Right lobe of liver (tissue), 6 donors: ENCODE results near the gene HBG2. TPM values are rescaled to one million over a fixed set of nuclear protein-coding genes. Genes with fewer than 3 reads are reported as not detected.
A peak's percentile ranks its signal among the peaks of the same experiment; 100 is the strongest.

Experiments used
- ATAC-seq, 4 donors: fragments of 200-7000 bp; cut with Tn5 transposase; one replicate each; pipeline ENCODE4 v1.9.1; 2020; ENCODE audit warnings: mild to moderate bottlenecking in 4 of 4, moderate library complexity in 4 of 4
- DNase-seq, 3 donors: peaks; one replicate each; pipeline ENCODE4 v3.0.0-alpha.2; 2020
- H3K27ac ChIP-seq, 3 donors: fragments of 200-600 bp; one replicate each; pipeline ENCODE4 v1.8.0; 2022
- H3K27me3 ChIP-seq, 2 donors: fragments of 200-600 bp; one replicate each; pipeline ENCODE4 v1.8.0; 2022
- H3K36me3 ChIP-seq, 4 donors: fragments of 200-600 bp; sonication (generic) in 1 of 4; one replicate each; pipeline versions ENCODE4 v1.5.1 to v1.8.0; 2017 to 2022; ENCODE audit warnings: control low read depth in 1 of 4
- H3K4me1 ChIP-seq, 4 donors: fragments of 200-600 bp; sonication (generic) in 1 of 4; one replicate each; pipeline versions ENCODE4 v1.5.1 to v1.8.0; 2017 to 2022; ENCODE audit warnings: control low read depth in 1 of 4
- H3K4me3 ChIP-seq, 3 donors: fragments of 200-600 bp; one replicate each; pipeline ENCODE4 v1.8.0; 2022
- H3K9me3 ChIP-seq, 4 donors: fragments of 200-600 bp; sonication (generic) in 1 of 4; one replicate each; pipeline versions ENCODE4 v1.5.1 to v1.8.0; 2017 to 2022; ENCODE audit warnings: control low read depth in 1 of 4
- POLR2A ChIP-seq: fragments of 450-650 bp; IDR thresholded peaks from one replicate; pipeline ENCODE4 v1.6.1; 2017; ENCODE audit warnings: antibody characterized with exemption, mild to moderate bottlenecking
- WGBS: methylation state at CpG from one replicate; pipeline ENCODE4 v1.1.6; 2018; ENCODE audit warnings: low coverage, low lambda C conversion rate; ENCODE audit not compliant: insufficient coverage; ENCODE audit errors: missing lambda C conversion rate; 5-methylcytosine and 5-hydroxymethylcytosine counted together
- intact Hi-C, 2 donors: fragments of 100-400 bp; cut with DNase I; formaldehyde crosslinking; loops; one replicate each; pipeline versions ENCODE4 v1.11.2 to v1.14.1; 2022
- total RNA-seq, 6 experiments: library from RNA; depleted of rRNA in 2 of 6; stranded (reverse); fragments of >200 nt in 2 of 6; fragmentation: NEBNext Ultra II Directional in 3 of 6; extraction: Animal tissue kit (Norgen Biotek cat#: 25700) in 3 of 6; gene quantifications; one replicate each; pipeline versions ENCODE4 v1.1.0 to v1.2.4, GENCODE V29; 2016 to 2023
- TF ChIP-seq, protein P1 (sequence below), 4 donors: fragments of 200-600 bp in 3 of 4; fragments of 450-650 bp in 1 of 4; IDR thresholded peaks; one replicate each; pipeline versions ENCODE4 v1.5.1 to v1.8.0; 2016 to 2022; ENCODE audit warnings: antibody characterized with exemption in 4 of 4, mild to moderate bottlenecking in 2 of 4
- donor health status: DM: no; HTN: yes; CAD: no.
- donor health status: DM: no; HTN: no; CAD: no.
- donor health status: DM: no; HTN: no; CAD: no.
- donor health status: DM: no; HTN: yes; CAD: no.
- donor health status: DM: no; HTN: yes; CAD: no.

The HBG2 gene
- total RNA-seq, 6 experiments from 2014 or later, result not detected

DNA sequence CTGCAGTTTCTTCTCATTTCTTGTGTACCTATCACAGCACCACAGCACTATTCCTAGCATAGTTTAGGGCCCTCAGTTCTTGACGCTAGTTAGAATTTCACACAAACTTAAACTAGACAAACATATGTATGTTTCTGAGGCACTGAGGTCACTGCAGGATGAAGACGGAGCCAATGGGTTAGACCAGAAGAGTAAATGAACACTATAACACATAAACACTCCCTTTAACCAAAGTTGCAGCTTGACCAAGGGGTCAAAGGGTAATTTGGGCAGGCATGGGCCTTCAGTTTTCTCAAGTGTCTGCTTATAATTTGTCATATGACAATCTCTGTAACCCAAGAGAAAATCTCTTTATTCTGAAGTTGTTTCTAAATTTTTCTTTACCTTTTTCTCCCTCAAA is 28.0 kb upstream of the HBG2 start:
- TF ChIP-seq, protein P1, sequence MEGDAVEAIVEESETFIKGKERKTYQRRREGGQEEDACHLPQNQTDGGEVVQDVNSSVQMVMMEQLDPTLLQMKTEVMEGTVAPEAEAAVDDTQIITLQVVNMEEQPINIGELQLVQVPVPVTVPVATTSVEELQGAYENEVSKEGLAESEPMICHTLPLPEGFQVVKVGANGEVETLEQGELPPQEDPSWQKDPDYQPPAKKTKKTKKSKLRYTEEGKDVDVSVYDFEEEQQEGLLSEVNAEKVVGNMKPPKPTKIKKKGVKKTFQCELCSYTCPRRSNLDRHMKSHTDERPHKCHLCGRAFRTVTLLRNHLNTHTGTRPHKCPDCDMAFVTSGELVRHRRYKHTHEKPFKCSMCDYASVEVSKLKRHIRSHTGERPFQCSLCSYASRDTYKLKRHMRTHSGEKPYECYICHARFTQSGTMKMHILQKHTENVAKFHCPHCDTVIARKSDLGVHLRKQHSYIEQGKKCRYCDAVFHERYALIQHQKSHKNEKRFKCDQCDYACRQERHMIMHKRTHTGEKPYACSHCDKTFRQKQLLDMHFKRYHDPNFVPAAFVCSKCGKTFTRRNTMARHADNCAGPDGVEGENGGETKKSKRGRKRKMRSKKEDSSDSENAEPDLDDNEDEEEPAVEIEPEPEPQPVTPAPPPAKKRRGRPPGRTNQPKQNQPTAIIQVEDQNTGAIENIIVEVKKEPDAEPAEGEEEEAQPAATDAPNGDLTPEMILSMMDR (IDR thresholded peaks at IDR 0.05), result no peak
- TF ChIP-seq POLR2A, result no peak
- ATAC-seq (no peak), DNase-seq (no peak)
- Histone ChIP-seq H3K36me3 (no peaks in the 10 kb centered on the region), H3K4me1 (no peaks in the 10 kb centered on the region), H3K9me3 (no peaks in the 10 kb centered on the region), H3K27me3 (no peaks in the 10 kb centered on the region), H3K27ac (no peak overlapping the region), H3K4me3 (no peak overlapping the region)
- 65% methylated on average over 2 of the region's 2 CpGs for WGBS
- intact Hi-C loops, result no loop called here

GRCh38 chr11:5281596-5281995 is 27.0 kb upstream of the HBG2 start:
- no peak overlapping the region for H3K27ac ChIP-seq
- no peaks in the 10 kb centered on the region for H3K9me3 ChIP-seq
- no peak for DNase-seq
- intact Hi-C loops, result no loop called here
- no peaks in the 10 kb centered on the region for H3K4me1 ChIP-seq
- no peak overlapping the region for H3K4me3 ChIP-seq
- H3K36me3 ChIP-seq, result no peaks in the 10 kb centered on the region
- ATAC-seq, result no peak
- TF ChIP-seq, protein P1 (IDR thresholded peaks at IDR 0.05), result no peak
- no peak for TF ChIP-seq POLR2A
- H3K27me3 ChIP-seq, result no peaks in the 10 kb centered on the region

- Histone ChIP-seq H3K4me1 (no peaks in the 10 kb centered on the region), H3K36me3 (no peaks in the 10 kb centered on the region), H3K9me3 (no peaks in the 10 kb centered on the region), H3K4me3 (no peak overlapping the region), H3K27me3 (no peaks in the 10 kb centered on the region), H3K27ac (no peak overlapping the region)
- peak; percentile 27 to 89 (median 42) for ATAC-seq
- DNase-seq, result peak in 1 of 3 donors; percentile 56
- no peak for TF ChIP-seq POLR2A
- WGBS, result 37% methylated on average over 3 of the region's 3 CpGs
- intact Hi-C loops, result no loop called here
Observed at GRCh38 chr11:5280582-5281102, 26.1 kb upstream of the HBG2 start.

DNA sequence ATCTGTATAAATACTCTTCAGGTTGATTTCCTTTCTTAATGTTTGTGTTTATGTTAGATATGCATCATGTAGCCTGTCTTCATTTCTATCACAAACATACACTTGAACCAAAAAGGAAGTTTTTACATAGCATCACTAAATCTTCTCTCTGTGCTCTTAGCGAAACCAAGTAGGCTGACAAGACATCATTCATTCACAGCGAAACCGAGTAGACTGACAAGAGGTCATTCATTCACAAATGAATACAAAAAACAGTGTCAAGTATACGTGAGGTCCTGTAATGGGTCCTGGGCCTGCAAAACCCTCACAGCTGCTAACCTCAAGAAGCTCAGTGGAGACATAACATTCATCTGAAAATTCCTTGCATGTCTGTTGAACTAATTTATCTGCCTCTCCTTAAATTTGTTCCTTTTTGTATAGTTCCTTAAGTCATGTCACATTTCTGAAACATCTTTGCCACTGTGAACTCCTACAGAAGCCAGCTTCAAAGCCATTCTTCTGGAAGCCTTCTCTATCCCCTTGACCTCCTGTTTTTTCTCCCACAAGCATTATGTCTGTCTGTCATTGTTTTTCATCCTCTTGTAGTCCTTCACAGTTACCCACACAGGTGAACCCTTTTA is 25.0 kb upstream of the HBG2 start:
- Histone ChIP-seq H3K27ac (no peak overlapping the region), H3K4me1 (no peaks in the 10 kb centered on the region), H3K27me3 (no peaks in the 10 kb centered on the region), H3K4me3 (no peak overlapping the region), H3K36me3 (no peaks in the 10 kb centered on the region), H3K9me3 (no peaks in the 10 kb centered on the region)
- DNase-seq, result no peak
- no peak for ATAC-seq
- 64% methylated on average over 4 of the region's 4 CpGs for WGBS
- TF ChIP-seq, protein P1 (IDR thresholded peaks at IDR 0.05), result no peak
- no peak for TF ChIP-seq POLR2A
- intact Hi-C loops, result no loop called here

- Histone ChIP-seq H3K4me3 (no peak overlapping the region), H3K4me1 (no peaks in the 10 kb centered on the region), H3K27me3 (no peaks in the 10 kb centered on the region), H3K9me3 (no peaks in the 10 kb centered on the region), H3K36me3 (no peaks in the 10 kb centered on the region), H3K27ac (no peak overlapping the region)
- DNase-seq, result no peak
- intact Hi-C loops, result no loop called here
- TF ChIP-seq, protein P1 (IDR thresholded peaks at IDR 0.05), result no peak
- 69% methylated on average over 1 of the region's 1 CpG for WGBS
- no peak for ATAC-seq
Observed at GRCh38 chr11:5277807-5278382, 23.3 kb upstream of the HBG2 start.
